HG03097 (cell line): ENCODE data around the gene MRPL22.
"Not testable (repeated sequence)": the region's sequence is repeated elsewhere in the genome, so short reads cannot be mapped to it uniquely, and the experiment has no call there.

Experiments
- ATAC-seq: cut with Tn5 transposase; IDR thresholded peaks from one replicate; pipeline ENCODE4 v1.9.1; 2021; ENCODE audit not compliant: unreplicated experiment, low FRiP score

MRPL22 gene

DNA sequence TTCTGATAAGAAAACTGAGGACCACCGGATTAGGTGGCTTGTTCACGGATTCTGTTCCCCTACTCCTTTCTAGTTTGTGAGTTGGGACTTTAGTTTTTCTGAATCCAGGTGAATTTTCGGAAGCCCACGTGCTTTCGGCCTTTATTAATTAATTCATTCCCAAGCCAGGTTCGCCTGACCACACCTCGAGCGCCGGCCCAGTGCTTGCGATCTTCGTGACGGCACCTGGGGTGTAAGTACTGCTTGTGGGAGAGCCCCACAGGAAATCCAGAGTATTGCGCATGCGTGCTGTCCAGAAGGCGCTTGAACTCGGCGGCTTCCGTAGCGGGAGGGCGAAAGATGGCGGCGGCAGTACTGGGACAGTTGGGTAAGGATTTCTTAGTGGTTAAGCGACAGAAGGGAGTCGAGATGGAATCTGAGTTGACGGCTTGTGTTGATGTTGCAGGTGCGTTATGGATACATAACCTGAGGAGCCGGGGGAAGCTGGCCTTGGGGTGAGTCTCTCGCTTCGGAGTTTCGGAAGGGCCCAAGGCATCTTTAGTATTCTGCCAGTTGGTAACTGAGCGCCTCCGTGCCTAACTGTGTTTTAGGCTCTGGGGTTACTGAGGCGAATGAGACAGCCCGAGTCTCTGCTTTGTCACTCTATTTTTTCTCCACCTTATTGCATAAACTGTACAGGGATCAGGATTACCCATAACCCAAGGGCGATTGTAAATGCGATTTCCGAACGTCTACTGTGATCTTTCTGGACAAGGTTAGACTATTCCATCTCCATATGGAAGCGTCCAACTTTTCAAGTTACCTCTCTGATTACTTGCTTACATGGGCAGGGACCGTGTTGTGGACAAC lies at the start of gene MRPL22:
MRPL22 (plus strand) TSS at position 302 of the 849 bp plus-strand sequence; CDS start at position 340, 38 bp downstream.
- ATAC-seq, result peak; percentile 48

GRCh38 chr5:154892369-154892771 lies 48.5 kb upstream of the MRPL22 start:
- ATAC-seq, result no peak

GRCh38 chr5:154893381-154893780 lies 47.5 kb upstream of the MRPL22 start:
- no peak for ATAC-seq

DNA sequence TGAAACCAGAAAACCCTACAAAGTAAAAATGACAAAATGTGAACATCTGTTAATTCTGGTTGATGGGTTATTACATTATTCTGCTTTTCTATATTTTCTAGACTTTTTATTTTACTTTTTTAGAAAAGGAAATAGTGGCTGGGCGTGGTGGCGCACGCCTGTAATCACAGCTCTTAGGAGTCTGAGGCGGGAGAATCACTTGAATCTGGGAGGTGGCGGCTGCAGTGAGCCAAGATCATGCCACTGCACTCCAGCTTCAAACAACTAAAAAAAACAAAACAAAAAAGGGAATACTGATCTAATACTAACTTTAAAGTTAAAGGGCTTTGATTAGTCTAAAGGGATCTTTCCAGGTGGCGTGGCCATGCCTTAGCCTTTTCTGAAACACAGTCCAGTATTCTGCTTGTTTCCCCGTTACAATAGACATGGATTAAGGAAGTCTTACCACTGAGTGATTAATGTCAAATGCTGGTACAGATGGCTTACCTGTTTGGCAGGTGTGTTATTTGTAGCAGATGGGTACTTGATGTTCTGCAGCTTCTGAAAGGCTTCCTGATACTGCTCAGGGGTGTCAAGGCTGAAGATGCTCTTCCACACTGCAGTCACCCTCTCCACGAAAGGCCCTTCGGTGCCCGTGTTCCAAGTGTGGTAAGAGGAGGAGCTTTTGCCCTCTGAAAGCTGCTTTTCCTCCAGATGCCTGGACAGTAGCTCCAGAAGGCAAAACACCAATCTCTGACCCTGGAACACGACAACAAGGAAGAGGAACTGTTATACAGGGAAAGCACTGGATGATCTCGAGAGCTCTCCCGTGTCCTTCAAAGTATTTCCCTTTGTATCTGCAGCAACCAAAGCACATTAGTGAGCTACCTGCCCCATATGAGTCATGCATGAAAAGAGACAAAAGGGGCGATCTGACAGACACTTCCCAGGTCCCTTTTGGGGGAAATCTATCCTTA lies 45.0 kb upstream of the MRPL22 start:
- ATAC-seq, result no peak

- ATAC-seq, result no peak
Measured at GRCh38 chr5:154896562-154897165, 44.2 kb upstream of the MRPL22 start.

- no peak for ATAC-seq
Measured at GRCh38 chr5:154898210-154898609, 42.7 kb upstream of the MRPL22 start.

DNA sequence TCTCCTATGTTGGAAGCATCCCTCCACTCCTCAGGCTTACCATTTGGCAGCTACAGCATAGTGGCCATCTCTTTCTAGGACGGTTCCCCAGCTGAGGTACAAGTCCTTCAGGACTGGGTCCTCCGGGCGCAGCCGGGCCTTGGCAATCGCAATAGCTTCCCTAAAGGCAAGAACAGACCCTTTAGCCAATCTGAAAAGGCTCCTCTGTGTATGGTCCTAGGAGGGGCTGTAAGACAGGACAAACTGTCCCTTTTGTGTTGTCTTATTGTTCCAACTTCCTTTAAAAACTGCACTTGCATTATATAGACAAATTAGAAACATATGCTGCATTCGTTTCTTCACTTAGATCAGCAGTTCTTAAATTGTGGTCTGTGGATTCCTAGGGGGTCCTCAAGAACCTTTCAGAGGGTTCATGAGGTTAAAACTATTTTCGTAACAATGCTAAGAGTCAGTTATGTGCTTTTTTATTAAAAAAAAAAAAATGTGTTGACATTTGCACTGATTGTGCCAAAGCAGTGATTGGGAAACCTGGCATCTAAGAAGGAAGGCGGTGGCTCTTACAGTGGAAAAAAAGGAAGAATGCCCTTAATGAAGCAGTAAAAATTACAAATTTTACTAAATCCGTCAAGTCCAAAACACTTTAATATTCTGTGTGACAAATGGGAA lies 41.6 kb upstream of the MRPL22 start:
- ATAC-seq, result no peak

DNA sequence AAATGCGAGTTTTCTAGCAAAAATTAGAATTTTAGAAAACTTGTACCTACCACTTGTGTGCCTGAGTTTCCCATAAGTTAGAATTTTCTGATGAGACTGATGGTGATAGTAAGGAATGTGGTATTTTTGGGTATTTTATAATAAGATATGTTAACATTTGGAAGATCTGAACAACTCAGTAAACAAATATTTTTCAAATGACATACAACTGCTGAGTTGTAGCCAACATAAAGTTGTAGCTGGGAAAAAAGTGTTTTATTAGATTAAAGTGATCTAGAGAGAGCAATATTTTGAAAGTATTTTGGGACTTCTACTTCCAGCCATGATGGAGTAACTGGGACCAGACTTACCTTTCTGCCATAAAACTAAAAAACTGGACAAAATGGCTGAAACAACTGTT lies 40.8 kb upstream of the MRPL22 start:
- no peak for ATAC-seq

GRCh38 chr5:154901276-154901675 lies 39.6 kb upstream of the MRPL22 start:
- ATAC-seq, result no peak

GRCh38 chr5:154901913-154902312 lies 39.0 kb upstream of the MRPL22 start:
- ATAC-seq, result no peak

- ATAC-seq, result not testable (repeated sequence)
Measured at GRCh38 chr5:154905601-154906000, 35.3 kb upstream of the MRPL22 start.

DNA sequence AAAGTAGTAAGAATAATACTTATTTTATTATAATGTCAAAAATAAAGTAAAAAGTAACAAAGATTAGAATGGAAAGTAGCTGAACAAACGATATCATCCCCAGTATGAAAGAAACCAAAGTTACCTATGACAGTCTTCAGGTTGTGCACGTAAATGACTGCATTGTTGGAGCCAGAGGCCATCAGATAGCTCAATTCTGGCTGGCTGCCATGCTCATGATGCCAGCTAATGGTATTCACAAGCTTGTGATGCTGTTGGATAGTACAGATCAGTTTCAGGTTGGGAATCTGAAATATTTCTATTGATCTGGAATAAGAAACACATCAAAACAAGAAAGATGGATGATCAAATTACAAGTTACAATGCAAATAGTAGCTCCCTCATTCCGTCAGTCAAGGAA lies 24.0 kb upstream of the MRPL22 start:
- ATAC-seq, result no peak

- no peak for ATAC-seq
Measured at GRCh38 chr5:154917757-154918156, 23.1 kb upstream of the MRPL22 start.

DNA sequence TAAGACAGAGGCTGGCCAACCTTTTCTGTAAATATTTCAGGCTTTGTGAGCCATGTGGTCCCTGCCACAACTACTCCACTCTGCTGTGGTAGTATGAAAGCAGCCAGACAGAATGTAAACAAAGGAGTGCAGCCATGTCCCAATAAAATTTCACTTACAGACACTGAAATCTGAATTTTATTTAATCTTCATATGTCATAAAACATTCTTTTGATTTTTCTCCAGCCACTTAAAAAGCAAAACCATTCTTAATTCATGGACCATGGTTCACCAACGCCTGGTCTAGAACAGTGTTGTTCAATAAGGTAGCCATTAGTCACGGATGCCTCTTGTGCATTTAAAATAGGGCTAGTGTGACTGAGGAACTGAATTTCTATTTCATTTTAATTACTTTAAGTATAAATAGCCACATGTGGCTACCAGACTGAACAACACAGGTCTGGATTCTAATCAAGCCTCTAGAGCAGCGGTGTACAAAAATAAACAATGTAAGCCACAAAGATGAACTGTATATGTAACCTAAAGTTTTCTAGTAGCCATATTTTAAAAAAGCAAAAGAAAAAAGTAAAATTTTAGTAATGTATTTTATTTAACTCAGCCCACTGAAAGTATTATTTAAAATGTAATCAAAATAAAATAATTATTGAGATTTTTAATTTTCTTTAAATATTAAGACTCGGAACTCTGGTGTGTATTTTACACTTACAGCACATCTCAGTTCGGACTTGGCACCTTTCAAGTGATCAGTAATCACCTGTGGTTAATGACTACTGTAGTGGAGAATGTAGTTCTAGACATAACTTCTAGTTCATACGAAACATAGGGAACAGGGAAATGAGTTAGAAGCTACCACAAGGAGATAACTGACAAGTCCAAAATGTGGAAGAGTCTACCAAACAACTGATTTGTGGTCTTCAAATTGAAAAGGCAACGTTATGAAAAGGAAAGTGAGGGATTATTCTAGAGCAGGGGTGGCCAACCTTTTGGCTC lies 17.1 kb upstream of the MRPL22 start:
- no peak for ATAC-seq

GRCh38 chr5:154933537-154933936 lies 7.3 kb upstream of the MRPL22 start:
- ATAC-seq, result no peak

DNA sequence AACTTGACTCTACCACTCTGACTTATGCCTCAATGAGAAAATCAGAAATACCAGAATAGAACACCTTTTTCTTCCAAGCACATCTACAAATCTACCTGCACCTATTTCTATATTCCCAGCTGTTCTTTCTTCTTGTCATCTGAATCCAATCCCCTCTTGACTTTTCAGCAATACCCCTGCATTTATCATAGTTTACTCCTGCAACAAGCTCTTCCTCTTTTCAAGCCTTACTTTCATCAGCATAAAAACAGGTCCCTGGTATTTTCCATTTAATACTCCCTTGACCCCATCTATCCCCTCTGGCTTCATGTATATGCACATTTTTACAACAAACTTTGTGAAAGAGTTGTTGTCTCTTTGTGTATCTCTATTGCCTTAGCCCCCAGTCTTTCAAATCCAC lies 6.0 kb upstream of the MRPL22 start:
- ATAC-seq, result no peak

- no peak for ATAC-seq
Measured at GRCh38 chr5:154937186-154937717, 3.6 kb upstream of the MRPL22 start.

DNA sequence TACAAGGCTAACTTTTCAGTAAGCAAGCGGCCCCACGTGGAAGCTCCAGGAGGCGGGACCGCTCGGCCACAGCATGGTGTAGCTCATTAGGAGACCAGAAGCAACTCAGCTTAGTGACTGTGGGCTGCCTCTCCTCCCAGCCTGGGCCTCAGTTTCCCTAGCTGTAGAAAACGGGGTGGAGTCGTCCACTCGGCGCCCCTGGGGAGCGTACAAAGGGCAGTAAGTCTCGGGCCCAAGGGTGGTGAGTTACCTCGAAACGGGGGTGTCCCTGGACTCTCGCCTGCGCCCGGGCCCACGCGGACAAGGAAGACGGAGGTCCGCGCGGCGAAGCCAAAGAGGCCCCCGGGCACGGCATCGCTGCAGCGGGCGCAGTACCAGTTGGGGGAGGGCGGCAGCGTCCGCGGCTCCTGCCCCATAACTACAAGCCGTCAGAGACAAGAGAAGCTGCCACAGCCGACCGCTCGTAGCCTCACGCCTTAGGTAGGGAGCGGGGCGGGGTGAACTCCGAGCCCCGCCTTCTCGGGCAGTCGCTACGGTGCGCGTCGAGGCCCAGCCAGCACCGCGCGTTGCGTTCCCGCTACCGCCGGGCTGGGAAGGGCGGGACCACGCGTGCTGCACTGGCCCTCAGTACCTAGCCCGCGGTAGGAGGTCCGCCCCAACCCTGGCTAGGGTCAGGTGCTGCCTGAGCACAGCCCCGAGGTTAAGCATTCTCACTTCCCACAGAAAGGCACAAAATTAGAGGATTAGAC lies 3.0 kb upstream of the MRPL22 start, which contains the start of gene GEMIN5:
GEMIN5 (minus strand) TSS at position 494 of the 749 bp plus-strand sequence; CDS start at position 416, 78 bp downstream.
- ATAC-seq, result peak; percentile 84
